Transverse colon (tissue), 4 donors: ENCODE data around the gene HELZ.

Source experiments
- CTCF ChIP-seq, 5 experiments: fragments of 200-600 bp in 3 of 5; fragments of 450-650 bp in 2 of 5; sonication (generic) in 3 of 5; IDR thresholded peaks; 1 replicate in 2 of 5; 2 replicates in 3 of 5; pipeline ENCODE4 v1.5.1; 2016 to 2017; ENCODE audit warnings: antibody characterized with exemption in 5 of 5, inconsistent platforms in 3 of 5, mild to moderate bottlenecking in 2 of 5, moderate library complexity in 1 of 5
- POLR2A ChIP-seq: fragments of 450-650 bp; IDR thresholded peaks from one replicate; pipeline ENCODE4 v1.6.1; 2016; ENCODE audit warnings: antibody characterized with exemption, mild to moderate bottlenecking, moderate library complexity
- POLR2AphosphoS5 ChIP-seq, 3 donors: sonication (generic); formaldehyde crosslinking; IDR thresholded peaks; one replicate each; pipeline ENCODE4 v1.6.1; 2016; ENCODE audit warnings: antibody characterized with exemption in 3 of 3

DNA sequence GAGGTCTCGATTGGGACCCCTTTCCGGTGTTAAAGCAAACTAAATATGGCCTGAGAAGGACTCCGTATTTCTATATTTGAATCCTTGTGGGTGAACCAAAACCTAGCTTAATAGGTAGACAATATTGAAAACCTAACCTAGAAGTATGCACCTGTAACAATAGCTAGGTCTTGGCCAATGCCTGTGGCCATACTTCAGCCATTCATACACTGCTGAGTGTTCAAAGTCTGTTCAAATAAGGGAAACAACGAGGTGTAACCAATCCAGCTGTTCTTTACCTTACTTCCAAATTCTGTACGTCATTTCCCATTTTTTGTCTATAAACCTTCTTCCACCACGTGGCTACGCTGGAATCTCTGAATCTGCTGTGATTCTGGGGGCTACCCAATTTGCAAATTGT, 34.1 kb upstream of the HELZ start:
- TF ChIP-seq CTCF (IDR thresholded peaks at IDR 0.05) (no peak), POLR2A (no peak), POLR2AphosphoS5 (IDR thresholded peaks at IDR 0.05) (no peak)
